Fibroblast of lung (primary cell): ENCODE results near the gene CYB5RL. TPM values are rescaled to one million over a fixed set of nuclear protein-coding genes. Genes with fewer than 3 reads are reported as not detected.
"Not testable (repeated sequence)": the region's sequence is repeated elsewhere in the genome, so short reads cannot be mapped to it uniquely, and the experiment has no call there.

Source experiments
- DNase-seq, 2 donors: peaks; one replicate each; pipeline versions ENCODE4 v3.0.0 to v3.0.0-alpha.2; 2010; ENCODE audit warnings: low read depth in 2 of 2
- H2AFZ ChIP-seq: 2 replicates; pipeline ENCODE4 v1.5.1; 2012; ENCODE audit warnings: low read length, control low read depth, inconsistent platforms
- H3K27ac ChIP-seq: 2 replicates; pipeline ENCODE4 v1.5.1; 2011; ENCODE audit warnings: low read length, control low read depth; ENCODE audit not compliant: insufficient read depth
- H3K27me3 ChIP-seq: 2 replicates; pipeline ENCODE4 v1.5.1; 2011; ENCODE audit warnings: mild to moderate bottlenecking, low read length; ENCODE audit not compliant: control insufficient read depth, insufficient read depth
- H3K36me3 ChIP-seq: 2 replicates; pipeline ENCODE4 v1.5.1; 2011; ENCODE audit warnings: low read length; ENCODE audit not compliant: control insufficient read depth, insufficient read depth
- H3K4me1 ChIP-seq: 2 replicates; pipeline ENCODE4 v1.5.1; 2011; ENCODE audit warnings: low read length; ENCODE audit not compliant: control insufficient read depth, insufficient read depth; ENCODE audit errors: extremely low read depth
- H3K4me2 ChIP-seq: 2 replicates; pipeline ENCODE4 v1.5.1; 2011; ENCODE audit warnings: low read length, control low read depth; ENCODE audit not compliant: insufficient read depth; ENCODE audit errors: extremely low read depth
- H3K4me3 ChIP-seq, 4 experiments: fragments of 200-600 bp in 1 of 4; sonication (generic) in 1 of 4; replicated peaks in 1 of 4; 2 replicates each; pipeline ENCODE4 v1.5.1; 2011 to 2016; ENCODE audit warnings: low read length in 4 of 4, low read depth in 3 of 4, mild to moderate bottlenecking in 3 of 4, control low read depth in 2 of 4, inconsistent platforms in 1 of 4, mixed read lengths in 1 of 4; ENCODE audit not compliant: insufficient read depth in 1 of 4; ENCODE audit errors: control extremely low read depth in 1 of 4
- H3K79me2 ChIP-seq: 2 replicates; pipeline ENCODE4 v1.5.1; 2012; ENCODE audit warnings: mild to moderate bottlenecking, low read length, inconsistent platforms; ENCODE audit not compliant: control insufficient read depth, insufficient read depth
- H3K9ac ChIP-seq: 2 replicates; pipeline ENCODE4 v1.5.1; 2011; ENCODE audit warnings: mild to moderate bottlenecking, low read length, control low read depth; ENCODE audit not compliant: insufficient read depth
- H3K9me3 ChIP-seq: 2 replicates; pipeline ENCODE4 v1.5.1; 2012; ENCODE audit warnings: low read depth, low read length; ENCODE audit not compliant: control insufficient read depth, insufficient read depth
- H4K20me1 ChIP-seq: 2 replicates; pipeline ENCODE4 v1.5.1; 2011; ENCODE audit warnings: low read length; ENCODE audit not compliant: control insufficient read depth, insufficient read depth; ENCODE audit errors: extremely low read depth
- EZH2 ChIP-seq: IDR thresholded peaks from 2 replicates; pipeline ENCODE4 v1.5.1; 2012; ENCODE audit warnings: low read length, control low read depth, mild to moderate bottlenecking; ENCODE audit errors: missing control alignments
- polyA plus RNA-seq, 2 donors: library from polyadenylated mRNA; depleted of rRNA in 1 of 2; stranded (reverse) in 1 of 2; unstranded in 1 of 2; fragments of >200 nt; gene quantifications; 2 replicates each; pipeline ENCODE4 v1.2.1, GENCODE V29; 2011 to 2012; ENCODE audit warnings: missing spikeins in 1 of 2
- total RNA-seq: library from RNA; depleted of rRNA; stranded (reverse); fragments of >200 nt; gene quantifications from 2 replicates; pipeline ENCODE4 v1.2.1, GENCODE V29; 2014
- TF ChIP-seq, protein P1 (sequence below), 2 donors: IDR thresholded peaks in 1 of 2; conservative IDR thresholded peaks in 1 of 2; 1 replicate in 1 of 2; 2 replicates in 1 of 2; pipeline ENCODE4 v1.5.1; 2011 to 2012; ENCODE audit warnings: low read length in 2 of 2, control low read depth in 1 of 2, inconsistent platforms in 1 of 2, low read depth in 1 of 2, mild to moderate bottlenecking in 1 of 2

The CYB5RL gene
- total and polyA plus RNA-seq, 2 donors (not counting 1 experiment from before 2014, with no cell fraction given): 4.1 to 6.6 TPM

DNA sequence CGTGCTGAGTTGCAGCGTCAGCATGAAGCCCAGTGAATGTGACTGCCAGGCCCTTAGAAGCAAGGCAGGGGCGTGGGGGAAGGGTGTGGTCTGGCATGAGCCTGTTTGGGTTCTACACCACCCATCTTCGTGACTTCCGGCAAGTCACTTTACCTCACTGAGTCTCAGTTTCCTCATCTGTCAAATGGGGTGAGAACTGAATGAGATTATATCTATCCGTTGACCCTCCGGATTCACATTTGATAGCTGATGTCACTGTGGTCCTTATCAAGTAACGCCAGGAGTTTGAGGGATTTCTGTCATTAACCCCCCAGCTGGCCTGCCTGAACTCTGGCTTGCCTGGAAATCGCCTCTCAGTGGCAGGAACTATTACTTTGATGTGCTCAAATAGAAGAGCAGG lies 15.7 kb upstream of the CYB5RL start:
- H3K4me3 ChIP-seq: no peak overlapping the region
- H3K9ac ChIP-seq: no peak overlapping the region
- H3K4me2 ChIP-seq: no peak overlapping the region
- H3K9me3 ChIP-seq: no peaks in the 10 kb centered on the region
- H3K4me1 ChIP-seq: peaks cover 15% of the 10 kb centered on the region
- DNase-seq: no peak
- H2AFZ ChIP-seq: no peak overlapping the region
- no peaks in the 10 kb centered on the region for H4K20me1 ChIP-seq
- no peak for TF ChIP-seq EZH2
- TF ChIP-seq, protein P1, sequence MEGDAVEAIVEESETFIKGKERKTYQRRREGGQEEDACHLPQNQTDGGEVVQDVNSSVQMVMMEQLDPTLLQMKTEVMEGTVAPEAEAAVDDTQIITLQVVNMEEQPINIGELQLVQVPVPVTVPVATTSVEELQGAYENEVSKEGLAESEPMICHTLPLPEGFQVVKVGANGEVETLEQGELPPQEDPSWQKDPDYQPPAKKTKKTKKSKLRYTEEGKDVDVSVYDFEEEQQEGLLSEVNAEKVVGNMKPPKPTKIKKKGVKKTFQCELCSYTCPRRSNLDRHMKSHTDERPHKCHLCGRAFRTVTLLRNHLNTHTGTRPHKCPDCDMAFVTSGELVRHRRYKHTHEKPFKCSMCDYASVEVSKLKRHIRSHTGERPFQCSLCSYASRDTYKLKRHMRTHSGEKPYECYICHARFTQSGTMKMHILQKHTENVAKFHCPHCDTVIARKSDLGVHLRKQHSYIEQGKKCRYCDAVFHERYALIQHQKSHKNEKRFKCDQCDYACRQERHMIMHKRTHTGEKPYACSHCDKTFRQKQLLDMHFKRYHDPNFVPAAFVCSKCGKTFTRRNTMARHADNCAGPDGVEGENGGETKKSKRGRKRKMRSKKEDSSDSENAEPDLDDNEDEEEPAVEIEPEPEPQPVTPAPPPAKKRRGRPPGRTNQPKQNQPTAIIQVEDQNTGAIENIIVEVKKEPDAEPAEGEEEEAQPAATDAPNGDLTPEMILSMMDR (conservative IDR thresholded peaks at IDR 0.05 in 1 of 2, IDR thresholded peaks at IDR 0.05 in 1 of 2; ENCODE audit: low read depth in 1 of 2, low read length in 2 of 2): no peak
- H3K27me3 ChIP-seq: no peaks in the 10 kb centered on the region
- no peak overlapping the region for H3K27ac ChIP-seq
- no peaks in the 10 kb centered on the region for H3K79me2 ChIP-seq
- peaks cover 45% of the 10 kb centered on the region for H3K36me3 ChIP-seq

DNA sequence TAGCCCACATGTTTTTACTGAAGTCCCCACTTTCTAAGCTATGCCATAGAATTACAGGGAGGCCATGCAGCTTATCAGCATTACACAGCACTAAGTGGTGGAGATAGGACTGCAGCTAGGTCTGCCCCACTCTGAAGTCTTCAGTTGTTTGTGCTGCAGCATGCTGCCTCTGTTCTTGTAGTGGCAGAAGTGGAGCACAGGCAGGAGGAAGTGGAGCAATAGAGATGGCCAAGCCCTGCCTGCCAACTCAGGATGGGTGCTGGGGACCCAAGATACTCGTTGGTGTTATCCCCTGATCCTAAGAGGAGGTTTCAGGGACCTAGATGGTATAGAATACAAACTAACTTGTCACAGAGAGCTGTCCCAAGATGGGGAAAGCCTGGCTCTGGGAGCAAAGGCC lies 13.0 kb upstream of the CYB5RL start:
- Histone ChIP-seq H3K79me2 (no peaks in the 10 kb centered on the region), H3K9ac (no peak overlapping the region), H3K4me3 (no peak overlapping the region), H3K36me3 (peaks cover 48% of the 10 kb centered on the region), H4K20me1 (no peaks in the 10 kb centered on the region), H3K4me2 (no peak overlapping the region), H3K4me1 (no peaks in the 10 kb centered on the region), H3K9me3 (no peaks in the 10 kb centered on the region), H3K27ac (no peak overlapping the region), H2AFZ (no peak overlapping the region), H3K27me3 (no peaks in the 10 kb centered on the region)
- TF ChIP-seq EZH2: no peak
- TF ChIP-seq, protein P1 (conservative IDR thresholded peaks at IDR 0.05 in 1 of 2, IDR thresholded peaks at IDR 0.05 in 1 of 2; ENCODE audit: low read depth in 1 of 2, low read length in 2 of 2): no peak
- no peak for DNase-seq

- not testable (repeated sequence) for H3K4me1 ChIP-seq, H3K9ac ChIP-seq, H3K79me2 ChIP-seq, H3K9me3 ChIP-seq, H3K4me3 ChIP-seq, H4K20me1 ChIP-seq, H3K27ac ChIP-seq, H2AFZ ChIP-seq, DNase-seq, H3K4me2 ChIP-seq, H3K27me3 ChIP-seq
- H3K36me3 ChIP-seq: peaks cover 25% of the 10 kb centered on the region
Observed at GRCh38 chr1:54207896-54208295, 8.1 kb upstream of the CYB5RL start.
